Activated CD8-positive, alpha-beta memory T cell treated with anti-CD3 and anti-CD28 coated beads, Interleukin-2, amount 50 U/mL, for 24 hours (primary cell): ENCODE results near the gene GID8.

Experiments
- DNase-seq: peaks from one replicate; pipeline ENCODE4 v3.0.0-alpha.2; 2020; ENCODE audit errors: extremely low read depth

Gene GID8

DNA sequence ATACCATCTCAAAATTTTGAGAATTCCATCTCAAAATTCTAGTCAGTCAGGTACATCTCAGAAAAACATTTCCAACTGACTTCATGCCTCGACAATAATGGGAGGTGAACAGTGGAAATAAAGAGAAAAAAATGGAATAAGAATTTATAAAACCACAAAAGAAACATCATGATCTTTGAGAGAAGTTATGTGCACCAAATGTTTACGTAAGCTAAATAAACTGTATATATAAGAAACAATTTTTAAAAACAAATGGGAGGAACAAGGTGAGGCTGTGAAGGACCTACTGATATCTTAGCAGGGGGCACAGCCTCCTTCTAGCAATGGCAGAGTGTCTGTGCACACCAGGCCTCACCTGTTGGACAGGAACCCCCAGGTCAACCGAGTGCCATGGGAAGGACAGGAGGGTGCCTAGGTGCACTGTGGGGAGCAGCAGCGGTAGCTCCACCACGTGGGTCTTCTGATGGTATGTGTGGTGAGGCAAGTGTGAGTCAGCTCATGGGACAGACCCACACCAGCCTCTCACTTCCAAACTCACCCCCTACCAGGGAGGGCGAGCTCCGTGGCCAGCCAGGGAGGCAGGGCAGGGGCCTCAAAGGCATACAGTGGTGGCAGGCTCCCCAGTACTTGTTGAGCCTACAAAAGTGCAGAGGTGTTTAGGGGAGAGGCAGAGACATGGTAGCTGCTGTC, 34.9 kb upstream of the GID8 start:
- no peak for DNase-seq

DNA sequence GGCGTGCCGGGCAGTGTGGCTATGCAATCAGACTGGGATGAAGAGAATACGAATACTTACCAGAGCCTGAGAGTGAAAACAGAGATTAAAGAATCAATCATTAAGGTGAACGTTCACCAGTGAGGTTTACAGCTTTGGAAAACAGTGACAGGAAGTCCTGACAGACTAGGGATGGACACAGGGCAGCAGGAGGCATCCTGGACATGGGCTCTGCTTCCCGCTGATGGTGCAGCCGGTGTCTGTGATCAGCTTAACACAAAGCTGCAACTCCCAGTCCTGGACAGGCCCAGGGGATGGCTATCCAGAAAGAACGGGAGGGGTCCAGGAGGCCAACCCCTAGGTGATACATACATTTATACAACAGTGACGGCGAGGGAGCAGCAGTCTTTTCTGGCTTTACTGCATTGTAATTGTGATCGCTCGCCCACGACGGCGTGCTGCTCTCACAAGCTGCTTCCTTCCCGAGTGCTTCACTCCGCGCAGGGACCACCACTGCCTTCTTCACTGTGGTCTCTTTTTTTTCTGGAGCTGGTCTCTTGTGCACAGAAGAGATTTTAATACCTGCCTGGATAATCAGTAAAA, 32.3 kb upstream of the GID8 start:
- no peak for DNase-seq

DNA sequence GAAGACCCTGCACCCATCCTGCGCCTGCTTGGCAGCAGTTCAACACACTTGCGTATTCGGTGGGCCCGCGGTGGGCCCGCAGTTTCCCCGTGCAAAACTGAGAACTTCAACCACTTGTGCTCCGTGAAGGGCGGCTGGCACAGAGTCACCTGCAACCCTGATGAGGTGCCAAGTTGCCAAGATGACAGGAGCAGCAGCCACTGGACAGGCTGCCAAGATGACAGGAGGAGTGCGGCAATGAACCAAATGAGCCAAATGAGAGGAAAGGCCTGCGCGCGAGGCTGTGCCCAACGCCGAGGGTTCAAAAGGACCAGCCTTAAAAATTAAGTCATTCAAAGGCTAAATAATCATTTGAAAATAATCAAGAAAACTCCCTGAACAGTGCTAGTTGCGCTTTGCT, 31.7 kb upstream of the GID8 start:
- no peak for DNase-seq

DNA sequence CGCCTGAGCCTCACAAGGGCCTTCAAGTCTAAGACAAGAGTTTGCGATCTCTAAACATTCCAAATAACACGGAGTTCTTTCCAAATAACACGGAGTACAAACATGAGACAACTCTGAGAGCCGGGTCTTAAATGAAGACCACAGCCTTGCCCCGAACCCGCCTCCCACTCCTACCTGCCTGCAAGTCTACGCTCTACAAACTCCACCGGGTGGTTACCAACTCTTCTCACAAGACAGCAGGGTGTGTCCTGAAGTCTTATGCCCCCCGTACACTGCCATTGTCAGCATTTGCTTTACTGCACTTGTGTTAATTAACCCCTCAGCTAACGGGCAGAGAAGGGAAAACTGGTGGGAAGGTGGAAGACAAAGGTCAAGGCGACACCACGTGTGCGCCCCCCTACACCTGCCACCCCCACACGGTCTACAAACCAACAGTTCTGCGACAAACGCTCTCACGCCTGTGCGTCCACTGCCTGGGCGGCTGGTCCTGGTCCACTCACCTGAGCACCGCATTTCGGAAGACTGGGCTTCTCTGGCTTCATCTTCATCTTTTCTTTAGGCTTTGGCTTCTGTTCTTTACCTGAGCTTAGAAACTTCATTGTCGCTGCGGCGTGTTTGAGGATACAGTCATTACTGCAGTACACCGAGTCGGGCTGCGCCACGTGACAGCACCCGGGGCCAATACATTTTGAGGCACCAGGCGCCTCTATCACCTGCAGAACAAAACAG, 31.1 kb upstream of the GID8 start:
- DNase-seq: no peak

DNA sequence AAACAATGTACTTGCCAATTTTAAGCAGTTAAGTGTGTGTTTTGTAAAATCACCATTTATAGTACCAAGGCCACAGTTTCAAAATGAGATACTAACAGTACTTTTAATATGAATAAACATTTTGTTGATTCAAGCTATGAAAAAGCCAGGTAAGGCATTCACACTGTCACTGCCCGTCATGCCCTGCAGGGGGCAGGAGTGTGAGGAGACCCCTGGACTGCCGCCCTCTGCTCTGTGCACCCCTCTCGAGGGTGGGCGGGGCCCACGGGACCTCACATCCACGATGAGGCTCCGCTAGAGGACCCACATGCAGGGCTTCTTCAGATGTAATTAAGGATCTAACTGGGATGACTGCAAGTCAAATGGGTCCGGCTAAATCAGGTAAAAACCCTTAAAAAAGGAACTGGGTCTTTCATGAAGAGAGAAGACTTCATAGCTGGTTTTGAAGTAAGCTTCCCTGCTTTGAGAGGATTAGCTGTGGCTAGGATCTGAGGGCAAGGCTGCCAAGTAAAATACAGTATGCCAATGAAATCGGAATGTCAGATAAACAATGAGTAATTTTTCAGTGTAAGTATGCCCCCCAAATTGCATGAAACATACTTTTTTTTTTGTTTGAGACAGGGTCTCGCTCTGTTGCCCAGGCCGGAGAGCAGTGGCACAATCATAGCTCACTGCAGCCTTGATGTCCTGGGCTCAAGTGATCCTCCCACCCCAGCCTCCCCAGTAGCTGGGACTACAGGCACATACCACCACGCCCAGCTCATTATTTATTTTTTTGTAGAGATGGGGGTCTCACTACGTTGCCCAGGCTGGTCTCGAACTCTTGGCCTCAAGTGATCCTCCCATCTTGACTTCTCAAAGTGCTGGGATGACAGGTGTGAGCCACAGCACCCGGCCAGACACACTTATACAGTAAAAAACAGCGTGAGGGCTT, 30.3 kb upstream of the GID8 start:
- DNase-seq: no peak

DNA sequence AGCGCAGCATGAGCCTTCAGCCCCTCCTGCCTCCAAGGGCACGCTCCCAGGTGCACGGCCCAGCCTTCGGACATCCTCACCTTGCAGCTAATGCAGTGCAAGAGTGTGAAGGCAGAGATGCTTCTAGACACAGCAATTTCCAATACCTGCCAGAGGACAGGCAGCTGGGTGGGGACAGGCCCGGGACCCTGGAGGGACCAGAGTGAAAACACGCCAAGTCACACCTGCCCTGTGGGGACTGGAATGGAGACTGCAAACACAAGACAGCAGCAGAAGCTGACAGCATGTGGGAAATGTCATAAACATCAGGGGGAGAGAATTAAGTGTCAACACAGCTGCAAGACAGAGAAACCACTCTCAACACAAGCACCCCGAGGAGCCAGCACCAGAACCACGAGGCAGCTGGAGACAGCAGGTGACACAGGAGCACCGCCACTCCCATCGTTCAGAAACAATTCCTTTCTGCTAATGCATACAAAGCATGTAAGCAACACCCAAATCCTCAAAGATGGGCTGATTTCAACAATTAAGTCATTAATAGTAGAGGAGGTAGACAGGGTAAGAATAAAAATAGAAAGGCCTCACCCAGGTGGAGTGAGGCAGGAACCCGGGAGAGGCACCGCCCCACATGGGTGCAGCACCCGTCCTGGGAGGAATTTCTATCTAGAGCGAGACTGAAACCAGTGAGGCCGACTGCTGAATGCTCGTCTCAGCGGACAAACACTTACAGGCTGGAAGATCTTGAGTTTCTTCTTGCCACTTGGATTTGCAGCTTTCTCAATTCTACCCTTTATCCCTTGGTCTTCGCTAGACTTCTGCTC, 28.8 kb upstream of the GID8 start:
- no peak for DNase-seq

DNA sequence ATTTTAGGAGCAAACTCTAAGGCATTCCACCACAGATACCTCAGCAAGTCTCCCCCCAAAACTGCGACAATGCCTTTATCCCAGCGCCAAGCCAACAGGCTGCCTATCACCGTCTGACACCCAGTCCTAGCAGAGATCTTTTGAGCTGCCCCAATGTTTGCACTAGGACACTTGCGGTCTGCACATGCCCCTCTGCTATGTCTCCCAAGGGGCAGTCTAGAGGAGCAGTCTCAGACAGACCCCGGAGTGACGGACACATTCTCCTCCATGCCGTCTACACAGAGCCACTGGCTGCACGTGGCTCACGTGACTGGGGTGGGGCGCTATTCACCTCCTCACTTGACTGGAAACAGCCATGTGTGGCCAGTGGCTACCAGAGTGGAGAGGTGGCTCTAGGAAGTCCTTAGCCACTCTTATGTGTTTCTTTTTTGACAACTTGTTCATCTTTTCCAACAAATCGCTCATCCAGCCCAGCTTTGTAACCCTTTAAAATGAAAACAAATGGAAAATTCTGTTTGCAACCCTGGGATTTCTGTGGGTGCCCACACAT, 27.7 kb upstream of the GID8 start:
- DNase-seq: no peak

DNA sequence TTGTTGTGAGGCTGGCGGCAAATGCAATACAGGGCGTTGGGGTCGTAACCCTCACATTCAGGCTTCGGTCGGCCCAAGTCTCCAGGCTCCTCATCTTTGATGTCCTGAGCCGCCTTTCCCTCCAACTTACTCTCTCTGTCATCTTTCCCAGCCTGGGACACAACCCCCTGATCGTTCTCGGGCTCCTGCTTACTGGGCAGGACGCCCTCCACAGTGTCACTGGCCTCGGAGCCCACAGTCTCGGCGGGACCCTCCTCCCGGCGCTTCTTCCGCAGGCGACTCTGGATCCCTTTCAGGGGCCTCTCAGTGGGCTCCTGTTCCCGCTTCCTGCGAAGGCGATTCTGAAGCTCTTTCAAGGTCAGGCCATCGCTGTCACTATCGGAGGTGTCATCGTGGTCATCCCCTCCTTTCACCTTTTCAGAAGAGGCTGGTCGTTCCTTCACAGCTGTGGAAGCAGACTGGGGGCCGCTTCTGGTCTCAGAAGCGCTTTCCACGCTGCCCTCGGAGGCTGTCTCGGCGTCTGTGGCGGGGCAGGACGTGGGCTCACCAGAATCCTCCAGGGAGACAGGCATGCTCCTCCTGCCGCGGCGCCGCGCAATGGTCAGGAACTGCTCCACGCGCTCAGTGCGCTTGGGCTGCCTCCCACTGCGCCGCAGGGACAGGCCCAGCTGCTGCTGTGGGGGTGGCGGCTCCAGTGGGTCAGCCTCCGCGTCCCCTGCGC, 27.0 kb upstream of the GID8 start:
- no peak for DNase-seq

DNA sequence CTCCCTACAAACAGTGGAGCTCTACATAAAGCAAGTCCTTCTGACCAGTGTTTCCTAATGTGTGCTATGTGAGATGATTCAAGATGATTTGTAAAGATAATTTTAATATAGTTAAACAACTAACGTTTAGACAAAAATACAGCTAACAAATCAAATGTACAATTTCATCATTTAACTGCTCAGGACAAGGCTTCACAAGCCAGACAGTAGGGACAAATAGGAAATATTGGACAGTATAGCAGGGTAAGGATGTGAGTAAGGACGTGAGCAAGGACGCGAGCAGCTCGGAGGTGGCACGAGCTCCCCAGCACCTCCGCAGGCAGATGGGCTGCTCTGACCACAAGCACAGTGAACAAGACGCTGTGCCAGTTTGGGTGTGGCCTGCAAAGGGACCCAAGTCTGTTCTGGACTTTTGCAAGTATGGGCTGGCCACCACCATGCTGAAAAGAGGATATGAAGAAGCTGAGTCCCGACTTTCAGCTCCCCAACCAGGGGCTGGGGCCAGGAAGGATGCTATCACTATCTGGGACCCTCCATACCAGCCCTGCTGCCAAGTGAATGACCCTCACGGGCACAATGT, 26.2 kb upstream of the GID8 start:
- DNase-seq: no peak

DNA sequence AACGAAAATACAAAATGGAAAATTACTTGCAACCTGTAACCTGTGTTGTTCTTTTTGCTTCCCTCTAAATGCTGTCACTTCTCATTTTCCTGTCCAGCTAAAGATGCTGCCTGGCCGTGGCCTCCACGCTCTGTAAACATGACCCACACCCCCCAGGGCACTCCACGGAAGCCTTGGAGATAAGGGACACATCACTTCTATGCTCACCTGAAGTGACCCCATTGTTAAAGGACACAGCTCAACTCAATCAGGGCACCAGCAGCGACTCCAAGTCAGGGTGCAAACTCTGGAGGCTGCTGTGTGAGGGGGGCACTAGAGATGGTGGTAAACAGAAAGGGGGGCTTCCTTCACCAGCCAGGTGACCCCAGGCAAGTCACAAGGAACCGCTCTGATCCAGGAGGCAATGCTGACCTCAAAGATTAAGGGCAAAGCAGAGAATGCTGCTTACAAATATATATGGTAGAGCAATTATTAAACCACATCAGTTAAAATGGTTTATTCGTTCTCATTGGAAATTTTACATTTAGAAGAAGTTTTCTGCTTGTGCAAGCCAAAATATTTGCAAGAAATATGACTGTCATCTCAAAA, 24.8 kb upstream of the GID8 start:
- no peak for DNase-seq

DNA sequence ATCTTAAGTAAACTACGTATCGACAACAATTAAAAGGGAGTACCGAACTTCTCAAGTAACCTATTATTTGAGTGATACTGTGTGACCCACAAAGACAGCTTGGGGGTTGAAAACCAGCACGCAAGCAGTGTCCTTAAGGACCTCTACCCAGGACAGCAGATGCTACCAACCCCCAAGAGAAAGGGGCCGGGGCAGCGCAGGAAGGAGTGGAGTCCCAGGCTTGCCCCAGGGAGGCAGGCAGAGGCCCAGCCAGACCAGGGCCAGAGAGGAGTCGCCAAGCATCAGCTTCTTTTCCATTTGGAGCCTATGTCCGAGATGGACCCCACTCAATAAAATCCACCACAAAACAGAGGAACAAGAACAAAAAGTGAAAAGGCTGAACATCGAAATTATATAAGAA, 23.5 kb upstream of the GID8 start:
- DNase-seq: no peak

DNA sequence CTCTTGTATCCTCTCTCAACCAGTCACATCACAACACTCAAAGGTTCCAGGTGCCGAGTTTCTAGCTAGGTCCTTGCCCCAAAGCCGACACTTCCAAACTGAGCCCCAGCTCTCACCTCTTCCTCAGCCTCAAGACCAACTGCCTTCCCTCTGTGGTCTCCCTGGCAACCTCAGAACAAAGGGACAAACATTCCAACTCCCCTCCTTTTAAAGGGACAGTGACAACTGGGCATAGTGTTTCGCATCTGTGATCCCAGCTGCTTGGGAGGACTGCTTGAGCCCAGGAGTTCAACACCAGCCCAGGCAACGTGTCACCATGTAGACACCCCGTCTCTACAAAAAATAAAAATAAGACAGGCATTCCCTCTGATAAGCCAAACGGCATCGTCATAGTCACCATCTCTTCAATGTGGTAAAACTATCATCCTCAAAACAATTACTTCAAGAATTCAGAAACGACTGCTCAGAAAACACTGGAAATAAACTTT, 22.9 kb upstream of the GID8 start:
- no peak for DNase-seq

DNA sequence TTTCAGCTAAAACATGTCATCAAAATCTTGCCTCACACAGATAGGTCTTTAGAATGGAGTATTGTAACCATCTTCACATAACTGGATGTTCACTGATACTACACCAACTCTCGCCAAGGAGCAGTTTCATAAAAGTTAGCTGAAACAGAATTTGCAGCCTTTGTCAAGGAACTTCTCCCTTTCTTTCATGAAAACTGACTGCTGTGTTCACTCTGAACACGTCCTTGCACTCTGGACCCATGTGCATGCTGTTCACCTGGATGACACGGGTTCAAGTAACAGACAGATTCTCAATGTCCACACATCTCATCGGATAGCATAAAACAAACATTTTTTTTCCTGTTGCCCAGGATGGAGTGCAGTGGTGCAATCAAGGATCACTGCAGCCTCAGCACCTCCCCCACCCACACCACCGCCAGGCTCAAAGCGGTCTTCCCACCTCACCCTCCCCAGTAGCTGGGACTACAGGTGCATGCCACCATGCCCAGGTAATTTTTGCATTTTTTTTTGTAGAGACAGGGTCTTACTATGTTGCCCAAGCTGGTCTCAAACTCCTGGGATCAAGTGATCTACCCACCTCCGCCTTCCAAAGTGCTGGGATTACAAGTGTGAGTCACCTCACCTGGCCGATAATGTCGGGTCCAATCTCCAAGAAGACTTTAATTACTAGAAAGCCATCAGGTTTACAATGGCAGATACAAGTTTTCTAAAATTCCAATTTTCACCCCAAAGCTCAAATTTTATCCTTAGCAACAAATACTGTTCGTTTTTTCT, 21.1 kb upstream of the GID8 start:
- DNase-seq: no peak

DNA sequence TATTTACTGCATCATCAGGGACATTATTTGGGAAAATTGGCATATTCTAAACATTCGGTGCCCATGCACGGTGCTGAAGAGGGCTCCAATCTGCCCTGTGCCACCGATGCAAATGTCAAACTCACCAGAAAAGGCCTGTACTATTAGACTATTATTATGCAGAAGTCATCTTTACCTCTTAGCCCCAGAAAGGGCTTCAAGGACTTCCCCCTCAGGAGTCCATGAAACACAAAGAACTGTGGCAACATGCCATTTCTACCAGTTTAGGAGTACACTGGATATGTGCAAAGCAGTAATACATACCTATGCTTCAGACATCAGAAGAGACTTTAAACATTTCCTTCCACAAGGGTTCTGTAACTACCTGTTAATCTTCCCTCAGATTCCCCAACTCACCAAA, 20.2 kb upstream of the GID8 start:
- no peak for DNase-seq

DNA sequence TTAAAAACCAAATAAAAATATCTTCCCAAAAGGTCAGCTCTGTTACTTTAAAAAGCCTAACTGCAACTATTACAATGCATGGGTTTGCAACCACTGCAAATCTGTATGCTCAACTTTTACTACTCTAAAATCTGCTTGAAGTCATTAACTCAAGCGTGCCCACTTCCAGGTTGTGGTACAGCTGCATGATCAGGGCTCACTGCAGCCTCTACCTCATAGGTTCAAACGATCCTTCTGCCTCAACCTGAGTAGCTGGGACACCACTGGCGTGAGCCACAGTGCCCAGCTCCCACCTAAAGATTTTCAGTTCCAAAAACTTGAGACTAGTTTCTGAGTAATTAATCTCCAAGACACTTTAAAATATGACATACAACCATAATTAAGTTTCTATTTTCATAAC, 19.8 kb upstream of the GID8 start:
- no peak for DNase-seq

DNA sequence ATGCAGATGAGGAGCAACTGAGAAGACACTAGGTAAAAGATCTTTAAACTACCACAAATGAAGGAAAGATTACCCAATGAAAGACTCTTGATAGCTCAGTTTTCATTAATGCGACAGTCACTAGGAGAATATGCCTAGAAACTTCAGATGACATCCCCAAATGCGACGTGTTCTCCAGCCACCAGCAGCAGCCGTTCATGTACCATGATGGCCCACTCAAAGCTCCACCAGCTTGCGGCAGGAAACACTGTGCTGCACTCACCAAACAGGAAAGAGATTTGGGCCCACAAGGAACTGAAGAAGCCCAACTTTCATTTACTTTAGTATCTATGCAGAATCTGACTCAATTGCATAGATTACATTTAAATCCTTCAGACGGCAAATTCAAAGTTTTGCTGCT, 19.1 kb upstream of the GID8 start:
- no peak for DNase-seq

DNA sequence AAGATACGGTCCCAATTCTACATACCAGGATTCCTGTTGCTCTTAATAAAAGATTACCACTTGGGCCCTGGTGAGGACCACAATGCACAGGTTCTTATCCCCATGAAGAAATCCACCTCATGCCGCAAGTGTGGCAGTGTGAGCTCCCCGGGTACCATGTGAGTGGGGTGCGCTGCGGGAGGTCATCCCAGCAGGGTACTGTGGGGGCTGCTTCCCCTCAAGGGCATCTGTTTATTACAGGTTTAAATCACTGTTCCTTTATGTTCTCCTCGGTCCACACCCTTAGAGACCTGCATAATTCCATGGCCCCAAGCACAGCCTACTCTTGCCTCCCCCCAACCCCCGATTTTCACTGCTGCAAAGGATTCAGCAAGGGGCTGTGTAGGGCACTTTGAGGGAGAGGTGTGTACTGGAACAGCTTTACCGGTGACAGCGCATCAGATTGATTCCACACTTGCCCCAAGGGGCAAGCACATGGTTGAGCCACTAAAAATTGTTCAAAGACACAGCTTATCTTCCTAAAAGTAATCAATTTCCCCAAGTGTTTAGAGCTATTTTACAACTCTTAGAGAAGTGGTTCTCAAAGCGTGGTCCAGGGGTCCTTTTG, 17.8 kb upstream of the GID8 start:
- DNase-seq: no peak

DNA sequence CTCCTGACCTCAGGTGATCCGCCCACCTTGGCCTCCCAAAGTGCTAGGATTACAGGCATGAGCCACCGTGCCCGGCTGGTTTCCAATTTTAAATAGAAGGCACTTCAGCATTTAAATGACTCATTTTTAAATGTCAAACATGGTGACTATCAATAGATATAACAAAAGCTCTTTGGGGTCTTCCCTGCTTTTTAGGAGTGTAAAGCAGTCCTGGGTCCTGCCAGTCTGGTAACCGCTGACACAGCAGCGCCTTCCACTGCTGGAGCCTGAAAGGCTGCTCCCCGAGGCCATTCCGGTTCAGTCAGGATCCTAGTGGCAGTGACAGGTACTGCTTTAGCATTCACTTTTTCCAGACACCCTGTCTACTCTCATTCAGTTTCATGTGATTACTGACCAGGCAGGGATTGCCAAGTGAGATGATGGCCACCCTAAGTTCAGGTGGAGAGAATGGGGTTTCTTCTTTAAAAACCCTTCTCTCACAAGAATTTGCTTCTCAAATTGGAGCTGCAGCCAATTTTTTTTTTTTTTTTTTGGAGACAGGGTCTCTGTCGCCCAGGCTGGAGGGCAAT, 16.7 kb upstream of the GID8 start:
- no peak for DNase-seq
